ENCODE data around the gene YOD1.

- TF ChIP-seq FOXP2 (optimal IDR thresholded peaks at IDR 0.05; ENCODE audit: borderline replicate concordance, extremely low read depth, extremely low read length, insufficient read depth) = no peak
- no peak for TF ChIP-seq TAF1 (IDR thresholded peaks at IDR 0.05; ENCODE audit: borderline replicate concordance, insufficient read depth, low read length)
- no peak for TF ChIP-seq POLR2AphosphoS5 (IDR thresholded peaks at IDR 0.05; ENCODE audit: low read depth, low read length)
Observed at GRCh38 chr1:207070811-207071210, 19.8 kb upstream of the YOD1 start.
